ENCODE results near the gene KRT79. TPM values are rescaled to one million over a fixed set of nuclear protein-coding genes. Genes with fewer than 3 reads are reported as not detected.
A peak's percentile ranks its signal among the peaks of the same experiment; 100 is the strongest.

KRT79 gene
- total and polyA plus RNA-seq, 9 of the 15 experiments (the other 6 are each of a cell fraction or from before 2014, with no cell fraction given) = 0.03 to 2.3 (median 0.23) TPM; not detected in 2

- ChIA-PET POLR2A (no interaction called here), CTCF (ENCODE audit: low intra/inter-chr PET ratio) (interaction anchor here (1.8 to 2.5 kb wide), 2 partner anchors 179 to 288 kb away, joined by 8 to 34 read pairs; no protein-coding TSS in a partner anchor)
- ATAC-seq (no peak), FAIRE-seq (no peak), DNase-seq (ENCODE audit: extremely low read depth in 1 of 4, low spot score in 3 of 4) (no peak)
- no peak overlapping the region for H3K4me3 ChIP-seq
- BruUV-seq (replicated peaks) = no TSS peak
- H3K9ac ChIP-seq (ENCODE audit: insufficient read depth in 1 of 2, low read depth in 2 of 2, low read length in 2 of 2) = peak overlapping the region in 1 of 2 experiments; percentile 55; a peak in 1 of 4 replicates
- peak overlapping the region; percentile 13; the same call in 1 of the 2 replicates for H2AFZ ChIP-seq (ENCODE audit: low read depth, low read length)
- no peaks in the 10 kb centered on the region for H4K20me1 ChIP-seq (replicated peaks; ENCODE audit: control insufficient read depth, insufficient read depth, low read length)
- no peaks in the 10 kb centered on the region for H3K9me3 ChIP-seq (replicated peaks; ENCODE audit: control insufficient read depth, insufficient read depth, low read depth, low read length)
- peaks cover 25 to 39% of the 10 kb centered on the region in 2 experiments for H3K4me1 ChIP-seq (replicated peaks in 1 of 2; ENCODE audit: control insufficient read depth in 2 of 2, insufficient read depth in 2 of 2, low read length in 2 of 2)
- no peaks in the 10 kb centered on the region for H3K79me2 ChIP-seq (ENCODE audit: control insufficient read depth, insufficient read depth, low read length)
- no peak overlapping the region for H3K27ac ChIP-seq (ENCODE audit: extremely low read depth, low read depth, low read length)
- in situ Hi-C loops (cut with MboI) (no loop called here), intact Hi-C loops (cut with micrococcal nuclease) (loop anchor here (2.0 to 10.0 kb wide), 4 partner anchors 177 to 714 kb away; no protein-coding TSS in a partner anchor)
- 63% methylated on average over 9 of the region's 9 CpGs for WGBS (ENCODE audit: insufficient coverage, low coverage, missing lambda C conversion rate)
- no peaks in the 10 kb centered on the region for H3K36me3 ChIP-seq (ENCODE audit: control insufficient read depth, insufficient read depth, low read length)
- H3K27me3 ChIP-seq (ENCODE audit: control insufficient read depth in 2 of 2, insufficient read depth in 2 of 2, low read length in 2 of 2) = no peaks in the 10 kb centered on the region
- no peak overlapping the region for H3K4me2 ChIP-seq (ENCODE audit: insufficient read depth, low read length)
- no peaks in the 10 kb centered on the region for H3K9me1 ChIP-seq (ENCODE audit: control insufficient read depth, insufficient read depth, low read length)
- no peak for TF ChIP-seq MAFG (tag; conservative IDR thresholded peaks at IDR 0.05)
- TF ChIP-seq ZNF57 (CRISPR knock-in tag; IDR thresholded peaks at IDR 0.05) = no peak
- no peak for TF ChIP-seq ZNF274 (IDR thresholded peaks at IDR 0.05; ENCODE audit: borderline replicate concordance, low read depth, low read length)
- peak; percentile 49 for TF ChIP-seq PRDM10 (IDR thresholded peaks at IDR 0.05; ENCODE audit: partially characterized antibody)
- TF ChIP-seq RFX5 (IDR thresholded peaks at IDR 0.05; ENCODE audit: low read depth, low read length) = no peak
- no peak for TF ChIP-seq FOS (IDR thresholded peaks at IDR 0.05; ENCODE audit: extremely low read depth, insufficient read length)
- no peak for TF ChIP-seq ZNF354B (CRISPR knock-in tag; IDR thresholded peaks at IDR 0.05)
- TF ChIP-seq ZBTB43 (CRISPR knock-in tag; IDR thresholded peaks at IDR 0.05) = no peak
These were observed 37.4 kb upstream of the KRT79 start for GRCh38 chr12:52871291-52872039.

Measured in K562 (cell line).